H1 (cell line): Measurements from ENCODE around the gene CIB2. TPM values are rescaled to one million over a fixed set of nuclear protein-coding genes. Genes with fewer than 3 reads are reported as not detected.

ENCODE experiments used
- CTCF ChIA-PET: fragments of 300-600 bp; sonication (Branson Sonifier 250); formaldehyde crosslinking; loops from one replicate; lab custom pipeline; 2021; ENCODE audit not compliant: partially characterized antibody; lab: Charles Lee
- POLR2A ChIA-PET: fragments of 300-600 bp; sonication (Branson Sonifier 250); formaldehyde crosslinking; loops from one replicate; lab custom pipeline; 2021; ENCODE audit warnings: inconsistent platforms; ENCODE audit not compliant: partially characterized antibody; lab: Charles Lee
- DNase-seq, 2 experiments: peaks; one replicate each; pipeline versions ENCODE4 v3.0.0 to v3.0.0-alpha.2; 2010 to 2022; ENCODE audit warnings: low spot score in 2 of 2, low read depth in 1 of 2, mixed read lengths in 1 of 2
- FAIRE-seq: peaks from 2 replicates; lab custom pipeline; 2011; peaks lifted over from hg19 to GRCh38; lab: Jason Lieb, UNC
- H2AFZ ChIP-seq: 2 replicates; pipeline ENCODE4 v1.8.1; 2012; ENCODE audit warnings: low read length, inconsistent platforms
- H2AK5ac ChIP-seq: 2 replicates; pipeline ENCODE4 v1.6.1; 2013; ENCODE audit warnings: low read depth, low read length
- H2BK120ac ChIP-seq: replicated peaks from 2 replicates; pipeline ENCODE3; 2013; ENCODE audit warnings: low read depth, low read length, inconsistent platforms
- H2BK12ac ChIP-seq: 2 replicates; pipeline ENCODE4 v1.6.1; 2013; ENCODE audit warnings: low read depth, low read length
- H2BK15ac ChIP-seq: 2 replicates; pipeline ENCODE4 v1.6.1; 2013; ENCODE audit warnings: low read length
- H2BK20ac ChIP-seq: 2 replicates; pipeline ENCODE4 v1.6.1; 2013; ENCODE audit warnings: low read length
- H2BK5ac ChIP-seq: 2 replicates; pipeline ENCODE4 v1.6.1; 2013; ENCODE audit warnings: low read depth, low read length
- H3K14ac ChIP-seq: 2 replicates; pipeline ENCODE4 v1.6.1; 2013; ENCODE audit warnings: inconsistent platforms; ENCODE audit not compliant: insufficient read length
- H3K18ac ChIP-seq: 2 replicates; pipeline ENCODE4 v1.6.1; 2013; ENCODE audit warnings: low read length; ENCODE audit errors: extremely low read depth
- H3K23ac ChIP-seq: 2 replicates; pipeline ENCODE4 v1.6.1; 2013; ENCODE audit warnings: inconsistent platforms; ENCODE audit not compliant: insufficient read length
- H3K23me2 ChIP-seq: 2 replicates; pipeline ENCODE4 v1.6.1; 2013; ENCODE audit warnings: low read depth, low read length
- H3K27ac ChIP-seq: 2 replicates; pipeline ENCODE4 v1.6.1; 2011; ENCODE audit warnings: low read depth, low read length, inconsistent platforms
- H3K27me3 ChIP-seq, 4 experiments: replicated peaks in 1 of 4; 1 replicate in 1 of 4; 2 replicates in 3 of 4; pipeline versions ENCODE4 v1.6.1 to v1.8.1; 2011 to 2013; ENCODE audit warnings: low read length in 3 of 4, mild to moderate bottlenecking in 3 of 4, inconsistent platforms in 2 of 4, mixed read lengths in 2 of 4, moderate library complexity in 1 of 4; ENCODE audit not compliant: control insufficient read depth in 3 of 4, insufficient read depth in 3 of 4; ENCODE audit errors: extremely low read depth in 1 of 4
- H3K36me3 ChIP-seq, 4 experiments: 2 replicates each; pipeline versions ENCODE4 v1.6.1 to v1.8.1; 2011 to 2013; ENCODE audit warnings: mild to moderate bottlenecking in 4 of 4, low read length in 3 of 4, moderate library complexity in 2 of 4, control low read depth in 1 of 4, inconsistent platforms in 1 of 4; ENCODE audit not compliant: insufficient read depth in 4 of 4, control insufficient read depth in 2 of 4
- H3K4ac ChIP-seq: replicated peaks from 2 replicates; pipeline ENCODE3; 2013; ENCODE audit warnings: low read length, low read depth, mixed read lengths, inconsistent platforms; ENCODE audit not compliant: insufficient read length
- H3K4me1 ChIP-seq, 4 experiments: replicated peaks in 1 of 4; 1 replicate in 1 of 4; 2 replicates in 3 of 4; pipeline versions ENCODE4 v1.6.1 to v1.8.1; 2011 to 2013; ENCODE audit warnings: low read length in 3 of 4, inconsistent platforms in 2 of 4, mixed read lengths in 1 of 4; ENCODE audit not compliant: insufficient read depth in 4 of 4, control insufficient read depth in 3 of 4
- H3K4me2 ChIP-seq, 2 experiments: 2 replicates each; pipeline versions ENCODE4 v1.6.1 to v1.8.1; 2011 to 2013; ENCODE audit warnings: low read depth in 2 of 2, low read length in 2 of 2, control low read depth in 1 of 2, inconsistent platforms in 1 of 2, mild to moderate bottlenecking in 1 of 2; ENCODE audit not compliant: insufficient read depth in 1 of 2
- H3K4me3 ChIP-seq, 4 experiments: fragments of 200-600, 300-600 bp in 1 of 4; sonication (generic), shearing (Covaris generic), sonication (Bioruptor Twin) in 1 of 4; 2 replicates each; pipeline versions ENCODE4 v1.5.1 to v1.8.1; 2011 to 2016; ENCODE audit warnings: low read length in 4 of 4, low read depth in 3 of 4, control low read depth in 2 of 4, inconsistent platforms in 2 of 4, mild to moderate bottlenecking in 2 of 4, mixed read lengths in 1 of 4, moderate library complexity in 1 of 4; ENCODE audit not compliant: insufficient read depth in 2 of 4; ENCODE audit errors: extremely low read depth in 1 of 4
- H3K56ac ChIP-seq: replicated peaks from 2 replicates; pipeline ENCODE3; 2013; ENCODE audit warnings: low read depth, mild to moderate bottlenecking, mixed read lengths, low read length, inconsistent platforms; ENCODE audit not compliant: insufficient read length
- H3K79me1 ChIP-seq: 2 replicates; pipeline ENCODE4 v1.6.1; 2013; ENCODE audit warnings: low read depth, low read length, control low read depth
- H3K79me2 ChIP-seq, 2 experiments: 2 replicates each; pipeline versions ENCODE4 v1.6.1 to v1.8.1; 2012 to 2013; ENCODE audit warnings: low read length in 2 of 2, mild to moderate bottlenecking in 2 of 2, inconsistent platforms in 1 of 2; ENCODE audit not compliant: insufficient read depth in 2 of 2, control insufficient read depth in 1 of 2
- H3K9ac ChIP-seq, 4 experiments: replicated peaks in 1 of 4; 1 replicate in 1 of 4; 2 replicates in 3 of 4; pipeline versions ENCODE4 v1.6.1 to v1.8.1; 2011 to 2013; ENCODE audit warnings: low read depth in 3 of 4, low read length in 3 of 4, control low read depth in 2 of 4, mild to moderate bottlenecking in 2 of 4, moderate library complexity in 2 of 4, inconsistent platforms in 1 of 4; ENCODE audit errors: extremely low read depth in 1 of 4
- H3K9me3 ChIP-seq, 2 experiments: 2 replicates each; pipeline versions ENCODE4 v1.6.1 to v1.8.1; 2012 to 2013; ENCODE audit warnings: mild to moderate bottlenecking in 2 of 2, moderate library complexity in 2 of 2, control low read depth in 1 of 2, inconsistent platforms in 1 of 2, low read depth in 1 of 2, low read length in 1 of 2, mixed read lengths in 1 of 2; ENCODE audit not compliant: insufficient read depth in 2 of 2
- H4K20me1 ChIP-seq, 2 experiments: replicated peaks in 1 of 2; 2 replicates each; pipeline versions ENCODE3 to v1.8.1; 2011 to 2013; ENCODE audit warnings: inconsistent platforms in 2 of 2, low read length in 2 of 2, mild to moderate bottlenecking in 1 of 2; ENCODE audit not compliant: insufficient read depth in 2 of 2, control insufficient read depth in 1 of 2
- H4K5ac ChIP-seq: 2 replicates; pipeline ENCODE4 v1.6.1; 2013; ENCODE audit warnings: low read length, low read depth, mixed read lengths, inconsistent platforms; ENCODE audit not compliant: insufficient read length
- H4K8ac ChIP-seq: 2 replicates; pipeline ENCODE4 v1.8.0; 2013; ENCODE audit warnings: mild to moderate bottlenecking, moderate library complexity, low read length, inconsistent platforms; ENCODE audit not compliant: insufficient read depth; ENCODE audit errors: extremely low read depth
- H4K91ac ChIP-seq: replicated peaks from 2 replicates; pipeline ENCODE3; 2013; ENCODE audit warnings: low read length, mixed read lengths, inconsistent platforms; ENCODE audit not compliant: insufficient read length
- CTBP2 ChIP-seq: IDR thresholded peaks from 2 replicates; pipeline ENCODE4 v1.7.0; 2011; ENCODE audit warnings: borderline replicate concordance, mild to moderate bottlenecking, moderate library complexity, mixed read lengths, low read length; ENCODE audit not compliant: insufficient read depth, insufficient read length
- WGBS, 2 experiments: shearing (Covaris generic) in 1 of 2; methylation state at CpG; one replicate each; pipeline versions ENCODE4 v1.1.6 to v1.1.7; 2013 to 2015; ENCODE audit warnings: low lambda C conversion rate in 2 of 2, mixed read lengths in 2 of 2, inconsistent platforms in 1 of 2, low coverage in 1 of 2, missing lambda C conversion rate in 1 of 2; ENCODE audit not compliant: insufficient replicate concordance in 2 of 2, insufficient coverage in 1 of 2, insufficient read length in 1 of 2; ENCODE audit errors: extremely low coverage in 1 of 2, missing lambda C conversion rate in 1 of 2; 5-methylcytosine and 5-hydroxymethylcytosine counted together
- polyA plus RNA-seq, 7 experiments: library from polyadenylated mRNA; depleted of rRNA in 3 of 7; stranded (reverse) in 5 of 7; unstranded in 2 of 7; fragments of >200 nt in 5 of 7; fragments of 200-250 nt in 2 of 7; gene quantifications; 1 replicate in 5 of 7; 2 replicates in 1 of 7; 4 replicates in 1 of 7; pipeline versions ENCODE4 v1.2.1 to v1.2.3, GENCODE V29; 2011 to 2013; ENCODE audit warnings: missing spikeins in 2 of 7, mixed read lengths in 2 of 7
- total RNA-seq: library from RNA; stranded (reverse); fragmentation: NEBNext Ultra II Directional; extraction: Animal tissue kit (Norgen Biotek cat#: 25700); gene quantifications from 2 replicates; pipeline ENCODE4 v1.2.1, GENCODE V29; 2021
- TF ChIP-seq, protein P1 (sequence below): IDR thresholded peaks from 2 replicates; pipeline ENCODE4 v1.6.1; 2011; ENCODE audit warnings: low read depth, mild to moderate bottlenecking, low read length; ENCODE audit not compliant: insufficient read depth
- TF ChIP-seq, protein P2 (sequence below): IDR thresholded peaks from 2 replicates; pipeline ENCODE4 v1.6.1; 2012; ENCODE audit warnings: inconsistent platforms

CIB2 gene
- total and polyA plus RNA-seq, 2 of the 8 experiments (the other 6 are each of a cell fraction or from before 2014, with no cell fraction given): 41.5 to 45.8 TPM

DNA sequence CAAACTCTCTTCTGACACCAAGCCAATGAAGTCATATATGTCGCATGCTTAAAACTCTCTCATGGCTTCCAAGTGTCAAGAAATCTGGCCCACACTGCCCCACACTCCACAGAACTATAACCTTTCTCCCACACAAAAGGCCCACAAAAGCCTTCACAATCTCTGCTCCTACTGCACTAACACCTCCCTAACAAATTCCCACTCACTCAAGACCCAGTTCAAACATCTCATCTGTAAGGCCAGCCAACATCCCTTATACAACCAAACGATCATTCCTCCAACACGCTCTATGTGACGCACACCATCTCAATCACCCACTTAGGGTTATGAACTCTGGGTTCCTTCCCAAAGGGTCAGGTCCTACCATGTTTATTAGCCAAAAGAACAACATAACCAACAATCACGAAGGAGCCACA lies 67.3 kb downstream of the CIB2 start:
- Histone ChIP-seq H3K4ac (no peak overlapping the region), H3K56ac (no peak overlapping the region), H3K27me3 (no peaks in the 10 kb centered on the region; a peak in 1 of 7 replicates), H2AFZ (no peak overlapping the region), H3K79me1 (peaks cover 9% of the 10 kb centered on the region), H3K14ac (no peak overlapping the region), H2BK5ac (no peak overlapping the region), H3K36me3 (no peaks in the 10 kb centered on the region), H2BK20ac (no peak overlapping the region), H4K5ac (no peak overlapping the region), H4K20me1 (peaks cover 0 to 11% of the 10 kb centered on the region in 2 experiments), H3K9me3 (no peaks in the 10 kb centered on the region), H3K23me2 (no peaks in the 10 kb centered on the region), H3K23ac (no peak overlapping the region), H4K91ac (no peak overlapping the region), H3K9ac (no peak overlapping the region; a peak in 1 of 7 replicates), H2BK12ac (no peak overlapping the region), H2BK120ac (no peak overlapping the region), H3K4me2 (no peak overlapping the region), H3K18ac (no peak overlapping the region), H2AK5ac (no peak overlapping the region), H3K4me1 (peaks cover 8 to 25% (median 19%) of the 10 kb centered on the region in 4 experiments), H2BK15ac (no peak overlapping the region), H3K4me3 (no peak overlapping the region), H4K8ac (no peak overlapping the region), H3K27ac (no peak overlapping the region), H3K79me2 (peaks cover 3 to 54% of the 10 kb centered on the region in 2 experiments; a peak in 3 of 4 replicates)
- CTCF ChIA-PET: interaction anchor here (0.6 kb wide), 1 partner anchor 49 kb away, joined by 3 read pairs; no protein-coding TSS in a partner anchor
- POLR2A ChIA-PET: no interaction called here
- no peak for FAIRE-seq
- no peak for DNase-seq
- TF ChIP-seq, protein P1, sequence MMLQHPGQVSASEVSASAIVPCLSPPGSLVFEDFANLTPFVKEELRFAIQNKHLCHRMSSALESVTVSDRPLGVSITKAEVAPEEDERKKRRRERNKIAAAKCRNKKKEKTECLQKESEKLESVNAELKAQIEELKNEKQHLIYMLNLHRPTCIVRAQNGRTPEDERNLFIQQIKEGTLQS: no peak
- TF ChIP-seq, protein P2, sequence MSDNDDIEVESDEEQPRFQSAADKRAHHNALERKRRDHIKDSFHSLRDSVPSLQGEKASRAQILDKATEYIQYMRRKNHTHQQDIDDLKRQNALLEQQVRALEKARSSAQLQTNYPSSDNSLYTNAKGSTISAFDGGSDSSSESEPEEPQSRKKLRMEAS: no peak
- TF ChIP-seq CTBP2: no peak
- 89% methylated on average over 5 of the region's 5 CpGs; no CpG with 5 or more reads in 1 of the 2 experiments for WGBS, 2 experiments
